Kidney (tissue), 14 donors: ENCODE data around the gene CHD6. TPM values are rescaled to one million over a fixed set of nuclear protein-coding genes. Genes with fewer than 3 reads are reported as not detected.

ENCODE experiments used
- DNase-seq, 5 donors: peaks; one replicate each; pipeline ENCODE4 v3.0.0-alpha.2; 2013 to 2020
- FAIRE-seq: peaks from 2 replicates; lab custom pipeline; 2012; peaks lifted over from hg19 to GRCh38; lab: Jason Lieb, UNC
- H3K27ac ChIP-seq, 2 donors: one replicate each; pipeline ENCODE4 v1.7.0; 2013; ENCODE audit warnings: low read depth in 2 of 2, low read length in 2 of 2, inconsistent platforms in 1 of 2
- H3K27me3 ChIP-seq: one replicate; pipeline ENCODE4 v1.7.1; 2013; ENCODE audit warnings: low read length, inconsistent platforms; ENCODE audit not compliant: control insufficient read depth, insufficient read depth
- H3K36me3 ChIP-seq, 3 donors: one replicate each; pipeline versions ENCODE4 v1.7.0 to v1.7.1; 2013; ENCODE audit warnings: low read length in 3 of 3, control low read depth in 1 of 3, inconsistent platforms in 1 of 3; ENCODE audit not compliant: insufficient read depth in 3 of 3, control insufficient read depth in 2 of 3
- H3K4me1 ChIP-seq, 3 donors: one replicate each; pipeline versions ENCODE4 v1.7.0 to v1.7.1; 2013; ENCODE audit warnings: low read length in 3 of 3, inconsistent platforms in 1 of 3, low read depth in 1 of 3; ENCODE audit not compliant: control insufficient read depth in 2 of 3, insufficient read depth in 2 of 3
- H3K4me3 ChIP-seq, 3 donors: one replicate each; pipeline versions ENCODE4 v1.7.0 to v1.8.1; 2013; ENCODE audit warnings: low read length in 3 of 3, control low read depth in 1 of 3, inconsistent platforms in 1 of 3
- H3K9ac ChIP-seq, 3 donors: one replicate each; pipeline versions ENCODE4 v1.7.0 to v1.7.1; 2013; ENCODE audit warnings: low read length in 3 of 3, control low read depth in 1 of 3, inconsistent platforms in 1 of 3
- H3K9me3 ChIP-seq, 3 donors: one replicate each; pipeline versions ENCODE4 v1.7.0 to v1.7.1; 2013; ENCODE audit warnings: low read length in 3 of 3, control low read depth in 1 of 3, inconsistent platforms in 1 of 3; ENCODE audit not compliant: control insufficient read depth in 2 of 3, insufficient read depth in 1 of 3
- intact Hi-C: fragments of 100-400 bp; cut with DNase I; formaldehyde crosslinking; loops from one replicate; pipeline ENCODE4 v1.11.1; 2022
- polyA plus RNA-seq: library from polyadenylated mRNA; stranded (reverse); fragments of 350-450 nt; fragmentation: Illumina TruSeq; extraction: RNeasy Lipid Tissue Mini Kit (QIAGEN cat#74804); gene quantifications from one replicate; pipeline ENCODE4 v1.2.3, GENCODE V29; 2014; ENCODE audit warnings: low read depth, low replicate concordance; ENCODE audit not compliant: insufficient read depth
- total RNA-seq: library from RNA; stranded (reverse); fragmentation: NEBNext Ultra II Directional; extraction: Animal tissue kit (Norgen Biotek cat#: 25700); gene quantifications from one replicate; pipeline ENCODE4 v1.2.1, GENCODE V29; 2021
- TF ChIP-seq, protein P1 (sequence below): IDR thresholded peaks from 3 replicates; pipeline ENCODE4 v1.5.1; 2012; ENCODE audit warnings: mild to moderate bottlenecking, moderate library complexity, borderline replicate concordance; ENCODE audit not compliant: insufficient read depth; ENCODE audit errors: extremely low read depth
- donor health status: control.
- donor health status: control.
- donor health status: control.
- donor health status: control.
- donor health status: control.
- donor health status: DM: yes; HTN: yes; CAD: no.
- donor health status: Normal renal cell carcinoma (clear cell type).

CHD6 gene
- total and polyA plus RNA-seq, 2 donors from 2014 or later = 4.5 to 53.5 TPM

DNA sequence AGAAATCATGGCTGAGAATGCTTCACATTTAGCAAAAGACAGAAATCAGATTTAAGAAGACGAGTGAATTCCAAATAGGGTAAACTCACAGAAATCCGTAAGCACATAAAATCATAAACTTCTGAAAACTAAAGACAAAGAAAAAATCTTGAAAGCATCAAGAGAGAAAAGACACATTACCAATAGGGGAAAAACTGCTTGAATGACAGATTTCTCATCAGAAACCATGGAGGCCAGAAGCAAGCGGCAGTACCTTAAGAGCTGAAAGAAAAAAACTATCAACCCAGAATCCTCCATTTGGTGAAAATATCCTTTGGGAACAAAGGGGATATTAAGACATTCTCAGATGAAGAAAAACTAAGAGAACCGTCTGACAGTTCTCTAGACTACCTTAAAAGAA, 185.0 kb downstream of the CHD6 start:
- no peaks in the 10 kb centered on the region for H3K9me3 ChIP-seq
- H3K9ac ChIP-seq = no peak overlapping the region
- no peak for DNase-seq
- H3K4me1 ChIP-seq = no peaks in the 10 kb centered on the region
- H3K27me3 ChIP-seq = no peaks in the 10 kb centered on the region
- no peak for FAIRE-seq
- H3K27ac ChIP-seq = no peak overlapping the region
- intact Hi-C loops = no loop called here
- H3K4me3 ChIP-seq = no peak overlapping the region
- TF ChIP-seq, protein P1, sequence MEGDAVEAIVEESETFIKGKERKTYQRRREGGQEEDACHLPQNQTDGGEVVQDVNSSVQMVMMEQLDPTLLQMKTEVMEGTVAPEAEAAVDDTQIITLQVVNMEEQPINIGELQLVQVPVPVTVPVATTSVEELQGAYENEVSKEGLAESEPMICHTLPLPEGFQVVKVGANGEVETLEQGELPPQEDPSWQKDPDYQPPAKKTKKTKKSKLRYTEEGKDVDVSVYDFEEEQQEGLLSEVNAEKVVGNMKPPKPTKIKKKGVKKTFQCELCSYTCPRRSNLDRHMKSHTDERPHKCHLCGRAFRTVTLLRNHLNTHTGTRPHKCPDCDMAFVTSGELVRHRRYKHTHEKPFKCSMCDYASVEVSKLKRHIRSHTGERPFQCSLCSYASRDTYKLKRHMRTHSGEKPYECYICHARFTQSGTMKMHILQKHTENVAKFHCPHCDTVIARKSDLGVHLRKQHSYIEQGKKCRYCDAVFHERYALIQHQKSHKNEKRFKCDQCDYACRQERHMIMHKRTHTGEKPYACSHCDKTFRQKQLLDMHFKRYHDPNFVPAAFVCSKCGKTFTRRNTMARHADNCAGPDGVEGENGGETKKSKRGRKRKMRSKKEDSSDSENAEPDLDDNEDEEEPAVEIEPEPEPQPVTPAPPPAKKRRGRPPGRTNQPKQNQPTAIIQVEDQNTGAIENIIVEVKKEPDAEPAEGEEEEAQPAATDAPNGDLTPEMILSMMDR = no peak
- peaks cover 2 to 16% (median 14%) of the 10 kb centered on the region in 3 donors for H3K36me3 ChIP-seq

DNA sequence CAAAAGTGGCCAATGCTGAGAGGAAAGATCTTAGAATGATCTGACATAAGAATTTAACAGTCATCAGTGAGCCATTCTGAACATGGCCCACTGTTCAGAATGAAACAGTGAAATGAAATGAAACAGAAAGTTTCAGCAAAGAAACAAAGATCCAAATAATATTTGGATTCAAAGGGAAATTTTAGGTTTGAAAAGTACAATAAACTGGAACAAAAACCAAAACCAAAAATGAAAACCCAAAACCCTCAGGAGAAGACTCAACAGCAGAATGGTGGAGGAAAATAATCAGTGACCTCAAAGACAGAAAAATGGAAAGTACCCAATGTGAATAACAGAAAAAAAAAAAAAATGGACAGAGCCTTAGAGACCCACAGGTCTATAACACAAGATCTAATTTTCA, 185.4 kb downstream of the CHD6 start:
- Histone ChIP-seq H3K36me3 (peaks cover 2 to 18% (median 16%) of the 10 kb centered on the region in 3 donors), H3K27ac (no peak overlapping the region), H3K9me3 (no peaks in the 10 kb centered on the region), H3K4me3 (no peak overlapping the region), H3K27me3 (no peaks in the 10 kb centered on the region), H3K9ac (no peak overlapping the region), H3K4me1 (no peaks in the 10 kb centered on the region)
- TF ChIP-seq, protein P1 = no peak
- no peak for FAIRE-seq
- intact Hi-C loops = no loop called here
- no peak for DNase-seq

DNA sequence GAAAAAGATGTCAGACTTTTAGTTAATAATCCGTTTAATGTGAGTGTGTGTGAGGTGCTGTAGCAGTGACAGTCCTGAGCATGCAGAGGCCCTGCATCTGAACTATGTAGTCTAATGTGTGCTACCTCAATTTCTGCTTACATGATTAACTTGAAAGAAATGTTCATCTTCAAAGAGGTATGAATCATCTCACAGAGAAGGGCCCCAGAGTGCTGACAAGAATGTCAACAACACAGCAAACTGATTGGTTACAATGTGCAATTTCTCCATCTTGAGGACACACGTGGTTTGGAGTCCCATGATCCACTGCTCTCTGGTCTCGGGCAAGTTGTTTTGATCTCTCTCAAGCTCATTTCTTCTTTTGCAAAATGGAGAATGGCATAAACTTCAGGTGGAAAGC, 189.9 kb downstream of the CHD6 start:
- Histone ChIP-seq H3K9me3 (no peaks in the 10 kb centered on the region), H3K27ac (no peak overlapping the region), H3K4me3 (no peak overlapping the region), H3K9ac (no peak overlapping the region), H3K4me1 (no peaks in the 10 kb centered on the region), H3K27me3 (no peaks in the 10 kb centered on the region), H3K36me3 (peaks cover 2 to 23% (median 22%) of the 10 kb centered on the region in 3 donors)
- intact Hi-C loops = no loop called here
- no peak for DNase-seq
- no peak for FAIRE-seq
- TF ChIP-seq, protein P1 = no peak

DNA sequence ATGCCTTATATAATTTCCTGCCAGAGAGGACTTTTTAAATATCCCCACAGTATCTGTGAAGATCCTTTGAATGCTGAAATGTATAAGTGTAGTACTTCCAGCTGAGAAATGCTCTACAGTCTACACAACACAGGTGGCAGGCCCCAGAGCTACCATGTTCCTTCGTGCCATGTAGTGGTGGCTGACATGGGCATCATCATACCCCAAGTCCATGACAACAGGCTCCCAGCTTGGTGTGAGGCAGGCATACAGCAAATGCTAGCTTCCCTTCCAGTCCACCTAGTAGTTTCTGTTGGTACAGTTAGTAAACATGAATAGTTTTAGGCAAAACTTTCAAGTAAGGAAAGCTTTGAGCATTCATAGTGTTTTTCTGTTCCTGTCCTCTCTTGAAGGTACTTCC, 190.3 kb downstream of the CHD6 start:
- FAIRE-seq = no peak
- no peaks in the 10 kb centered on the region for H3K4me1 ChIP-seq
- no peak for DNase-seq
- no peak overlapping the region for H3K4me3 ChIP-seq
- intact Hi-C loops = no loop called here
- peaks cover 2 to 26% (median 23%) of the 10 kb centered on the region in 3 donors for H3K36me3 ChIP-seq
- no peaks in the 10 kb centered on the region for H3K27me3 ChIP-seq
- no peak overlapping the region for H3K27ac ChIP-seq
- H3K9me3 ChIP-seq = no peaks in the 10 kb centered on the region
- no peak overlapping the region for H3K9ac ChIP-seq
- TF ChIP-seq, protein P1 = no peak
